Fibroblast of skin of abdomen (primary cell): ENCODE results near the gene RYR1.
A peak's percentile ranks its signal among the peaks of the same experiment; 100 is the strongest.
"Not testable (repeated sequence)": the region's sequence is repeated elsewhere in the genome, so short reads cannot be mapped to it uniquely, and the experiment has no call there.

Experiments
- DNase-seq: peaks from one replicate; pipeline ENCODE4 v3.0.0-alpha.2; 2013

RYR1 gene

GRCh38 chr19:38517980-38518379, 84.5 kb downstream of the RYR1 start:
- not testable (repeated sequence) for DNase-seq

GRCh38 chr19:38519168-38519567, 85.7 kb downstream of the RYR1 start:
- no peak for DNase-seq

GRCh38 chr19:38519988-38520387, 86.5 kb downstream of the RYR1 start:
- DNase-seq, result no peak

DNA sequence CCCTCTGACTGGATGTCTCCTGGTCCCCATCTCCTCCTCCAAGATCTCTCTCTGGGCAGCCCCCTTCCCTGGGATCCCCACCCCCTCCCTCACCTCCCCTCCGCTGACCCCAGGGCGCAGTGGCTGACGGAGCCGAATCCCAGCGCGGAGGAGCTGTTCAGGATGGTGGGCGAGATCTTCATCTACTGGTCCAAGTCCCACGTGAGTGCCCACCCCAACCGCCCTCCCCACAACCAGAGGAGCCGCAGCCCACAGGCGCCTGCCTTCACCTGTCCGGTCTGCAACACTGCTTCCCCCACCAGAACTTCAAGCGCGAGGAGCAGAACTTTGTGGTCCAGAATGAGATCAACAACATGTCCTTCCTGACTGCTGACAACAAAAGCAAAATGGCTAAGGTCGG, 89.4 kb downstream of the RYR1 start:
- DNase-seq, result no peak

GRCh38 chr19:38523319-38523718, 89.8 kb downstream of the RYR1 start:
- DNase-seq, result no peak

DNA sequence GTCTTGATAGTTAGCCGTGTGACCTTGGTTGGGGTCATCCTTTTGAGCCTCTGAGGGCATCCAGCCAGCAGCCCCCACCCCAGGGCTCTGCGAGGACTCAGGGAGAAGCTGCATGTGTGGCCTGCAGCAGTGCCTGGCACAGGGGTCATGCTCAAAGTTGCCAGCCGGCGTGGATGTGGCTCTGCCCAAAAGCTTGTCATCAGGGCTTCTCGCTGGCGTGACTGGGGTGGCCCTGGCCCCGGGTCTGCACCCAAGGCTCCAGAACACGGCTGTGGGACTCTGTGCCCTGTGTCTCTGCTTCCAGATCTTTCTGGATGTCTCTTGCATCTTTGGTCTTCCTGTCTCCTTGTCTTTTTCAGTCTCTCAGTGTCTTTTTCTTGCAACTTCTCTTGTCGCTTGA, 90.9 kb downstream of the RYR1 start:
- no peak for DNase-seq

DNA sequence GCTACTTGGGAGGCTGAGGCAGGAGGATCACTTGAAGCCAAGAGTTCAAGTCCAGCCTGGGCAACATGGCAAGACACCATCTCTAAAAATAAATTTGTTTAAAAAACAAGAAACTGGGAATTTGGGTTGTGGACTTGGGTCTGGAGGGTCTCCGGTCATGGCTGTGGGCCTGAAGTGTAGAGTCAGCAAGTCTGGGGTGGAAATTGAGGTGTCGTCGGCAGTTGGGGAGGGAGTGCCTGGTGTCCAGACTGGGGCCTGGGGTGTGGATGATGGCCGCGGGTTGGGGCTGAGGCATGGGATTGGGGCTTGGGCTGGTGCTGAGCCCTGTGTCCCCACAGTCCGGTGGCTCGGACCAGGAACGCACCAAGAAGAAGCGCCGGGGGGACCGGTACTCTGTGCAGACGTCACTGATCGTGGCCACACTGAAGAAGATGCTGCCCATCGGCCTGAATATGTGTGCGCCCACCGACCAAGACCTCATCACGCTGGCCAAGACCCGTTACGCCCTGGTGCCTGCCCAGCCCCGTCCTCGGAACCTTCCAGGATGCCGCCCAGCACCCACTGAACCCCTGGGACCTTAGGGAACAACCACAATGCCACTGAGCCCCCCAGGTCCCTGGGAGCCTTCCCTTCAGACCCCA, 91.6 kb downstream of the RYR1 start:
- DNase-seq, result no peak

GRCh38 chr19:38526430-38526829, 92.9 kb downstream of the RYR1 start:
- DNase-seq, result no peak

GRCh38 chr19:38527466-38528136, 94.1 kb downstream of the RYR1 start:
- DNase-seq, result no peak

GRCh38 chr19:38528213-38528755, 94.8 kb downstream of the RYR1 start:
- no peak for DNase-seq

DNA sequence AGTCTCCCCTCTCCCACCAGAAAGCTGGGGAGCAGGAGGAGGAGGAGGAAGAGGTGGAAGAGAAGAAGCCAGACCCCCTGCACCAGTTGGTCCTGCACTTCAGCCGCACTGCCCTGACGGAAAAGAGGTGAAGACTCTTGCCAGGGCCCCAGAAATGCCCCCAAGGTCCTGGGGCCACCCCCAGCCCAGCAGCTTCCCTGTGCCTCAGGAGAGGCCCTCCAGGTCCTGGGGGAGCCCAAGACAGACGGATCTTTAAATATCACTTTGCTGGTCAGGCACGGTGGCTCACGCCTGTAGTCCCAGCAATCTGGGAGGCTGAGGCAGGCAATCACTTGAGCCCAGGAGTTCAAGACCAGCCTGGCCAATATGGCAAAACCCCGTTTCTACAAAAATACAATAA, 95.4 kb downstream of the RYR1 start:
- DNase-seq, result no peak

DNA sequence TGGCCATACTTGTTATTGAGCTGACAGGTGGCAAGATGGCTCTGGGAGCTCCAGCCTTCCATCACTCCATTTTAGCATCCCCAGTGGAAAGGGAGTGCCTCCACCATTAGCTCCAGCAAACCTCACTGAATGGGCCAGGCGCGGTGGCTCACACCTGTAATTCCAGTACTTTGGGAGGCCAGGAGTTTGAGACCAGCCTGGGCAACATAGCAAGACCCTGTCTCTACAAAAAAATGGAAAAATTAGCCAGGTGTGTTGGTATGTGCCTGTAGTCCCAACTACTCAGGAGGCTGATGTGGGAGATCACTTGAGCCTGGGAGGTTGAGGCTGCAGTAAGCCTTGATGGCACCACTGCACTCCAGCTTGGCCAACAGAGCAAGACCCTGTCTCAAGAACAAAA, 98.0 kb downstream of the RYR1 start:
- DNase-seq, result no peak

GRCh38 chr19:38532939-38533338, 99.4 kb downstream of the RYR1 start:
- DNase-seq, result no peak

GRCh38 chr19:38534574-38534973, 101.1 kb downstream of the RYR1 start:
- DNase-seq, result no peak

- no peak for DNase-seq
Observed at GRCh38 chr19:38535212-38535611, 101.7 kb downstream of the RYR1 start.

GRCh38 chr19:38537071-38537936, 103.8 kb downstream of the RYR1 start:
- DNase-seq, result no peak

- no peak for DNase-seq
Observed at GRCh38 chr19:38538386-38538785, 104.9 kb downstream of the RYR1 start.

DNA sequence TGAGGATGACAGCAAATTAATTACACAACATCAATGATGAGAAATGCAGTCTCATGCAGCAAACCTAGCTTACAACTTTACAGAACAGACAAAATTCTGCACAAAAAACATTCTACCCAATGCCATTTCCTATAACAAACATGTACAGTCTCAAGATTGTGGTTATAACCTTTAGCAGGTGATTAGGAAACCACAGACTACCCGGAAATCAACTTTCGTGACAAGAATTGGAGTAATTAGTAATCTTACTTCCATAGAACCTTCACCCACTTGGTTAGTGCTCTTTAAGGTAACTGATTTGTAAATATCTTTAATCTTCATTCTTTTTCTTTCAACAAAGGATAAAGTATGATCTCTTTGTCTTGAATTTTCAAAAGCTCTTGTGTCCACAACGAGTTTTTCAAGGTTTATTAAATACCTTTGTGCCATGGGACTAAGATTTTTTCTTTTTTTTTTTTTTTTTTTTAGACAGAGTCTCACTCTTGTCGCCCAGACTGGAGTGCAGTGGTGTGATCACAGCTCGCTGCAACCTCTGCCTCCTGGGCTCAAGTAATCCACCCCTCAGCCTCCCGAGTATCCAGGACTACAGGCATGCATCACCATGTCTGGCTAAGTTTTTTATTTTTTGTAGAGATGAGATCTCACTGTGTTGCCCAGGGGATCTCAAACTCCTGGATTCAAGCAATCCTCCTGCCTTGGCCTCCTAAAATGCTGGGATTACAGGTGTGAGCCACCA, 105.5 kb downstream of the RYR1 start:
- DNase-seq, result no peak

- no peak for DNase-seq
Observed at GRCh38 chr19:38539751-38540150, 106.3 kb downstream of the RYR1 start.

DNA sequence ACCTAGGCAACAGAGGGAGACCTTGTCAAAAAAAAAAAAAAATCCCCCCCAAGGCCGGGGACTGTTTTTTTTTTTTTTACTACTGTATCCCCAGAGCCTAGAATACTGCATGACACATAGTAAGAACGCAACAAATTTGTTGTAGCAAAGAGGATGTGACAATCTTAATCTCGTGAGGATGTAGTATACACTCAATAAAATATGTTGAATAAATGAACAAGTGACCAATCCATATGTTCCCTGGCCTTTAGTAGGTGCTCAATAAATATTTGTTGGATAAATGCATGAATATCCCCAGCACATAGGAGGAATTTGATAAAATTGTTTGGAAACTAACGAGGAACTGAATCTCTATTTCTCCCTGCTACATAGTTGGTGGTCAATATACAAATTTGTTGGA, 108.5 kb downstream of the RYR1 start:
- DNase-seq, result no peak

DNA sequence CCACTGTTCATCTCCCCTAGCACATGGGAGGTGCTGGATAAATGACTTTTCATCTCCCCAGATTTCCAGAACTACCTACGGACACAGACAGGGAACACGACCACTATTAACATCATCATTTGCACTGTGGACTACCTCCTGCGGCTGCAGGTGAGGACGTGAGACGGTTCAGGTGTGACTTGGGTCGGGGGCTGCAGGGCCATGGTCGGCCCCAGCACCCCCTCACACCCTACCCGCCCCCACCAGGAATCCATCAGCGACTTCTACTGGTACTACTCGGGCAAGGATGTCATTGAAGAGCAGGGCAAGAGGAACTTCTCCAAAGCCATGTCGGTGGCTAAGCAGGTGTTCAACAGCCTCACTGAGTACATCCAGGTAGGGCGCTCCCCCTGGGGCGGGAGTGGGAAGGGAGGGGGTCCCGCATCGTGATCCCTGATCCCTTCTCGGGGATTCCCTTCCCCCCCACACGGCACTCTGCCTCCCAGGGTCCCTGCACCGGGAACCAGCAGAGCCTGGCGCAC, 109.9 kb downstream of the RYR1 start:
- DNase-seq, result no peak

DNA sequence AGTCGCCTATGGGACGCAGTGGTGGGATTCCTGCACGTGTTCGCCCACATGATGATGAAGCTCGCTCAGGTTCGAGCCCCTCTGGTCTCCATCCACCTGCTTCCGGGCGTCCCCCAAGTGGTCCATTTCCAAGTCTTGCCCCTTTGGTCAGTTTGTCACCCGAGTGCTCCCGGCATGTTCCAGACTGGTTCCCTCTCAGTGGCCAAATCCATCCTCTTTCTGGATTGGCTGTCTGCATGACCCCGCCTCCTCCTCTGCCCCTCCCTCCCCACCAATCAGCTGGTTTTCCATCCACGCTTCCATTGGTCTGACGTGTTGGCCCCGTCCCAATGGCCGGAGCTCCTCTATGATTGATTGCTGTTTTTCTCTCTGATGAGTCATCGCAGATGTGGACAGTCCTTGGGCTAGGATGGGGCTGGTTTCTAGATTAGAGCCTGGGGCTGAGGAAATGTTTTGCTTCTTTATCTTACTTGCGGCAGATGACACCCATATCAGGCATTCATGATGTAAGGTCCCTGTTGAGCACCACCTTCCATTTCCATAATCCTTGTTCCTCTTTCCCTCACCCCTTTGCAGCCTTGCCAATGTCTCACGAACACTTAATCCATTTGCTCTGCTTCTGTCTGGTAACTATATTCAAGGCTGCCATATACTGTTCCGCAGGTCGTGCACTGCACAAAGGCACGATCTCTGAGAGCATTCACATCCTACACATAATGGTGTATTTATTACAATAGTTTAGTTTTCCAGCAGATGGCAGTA, 110.5 kb downstream of the RYR1 start:
- peak; percentile 75 for DNase-seq
